ENCODE measurements around the gene RNF215. TPM values are rescaled to one million over a fixed set of nuclear protein-coding genes. Genes with fewer than 3 reads are reported as not detected.
"Not testable (repeated sequence)": the region's sequence is repeated elsewhere in the genome, so short reads cannot be mapped to it uniquely, and the experiment has no call there.

Gene RNF215
- total RNA-seq, 1 experiment from 2014 or later = 24.0 TPM

DNA sequence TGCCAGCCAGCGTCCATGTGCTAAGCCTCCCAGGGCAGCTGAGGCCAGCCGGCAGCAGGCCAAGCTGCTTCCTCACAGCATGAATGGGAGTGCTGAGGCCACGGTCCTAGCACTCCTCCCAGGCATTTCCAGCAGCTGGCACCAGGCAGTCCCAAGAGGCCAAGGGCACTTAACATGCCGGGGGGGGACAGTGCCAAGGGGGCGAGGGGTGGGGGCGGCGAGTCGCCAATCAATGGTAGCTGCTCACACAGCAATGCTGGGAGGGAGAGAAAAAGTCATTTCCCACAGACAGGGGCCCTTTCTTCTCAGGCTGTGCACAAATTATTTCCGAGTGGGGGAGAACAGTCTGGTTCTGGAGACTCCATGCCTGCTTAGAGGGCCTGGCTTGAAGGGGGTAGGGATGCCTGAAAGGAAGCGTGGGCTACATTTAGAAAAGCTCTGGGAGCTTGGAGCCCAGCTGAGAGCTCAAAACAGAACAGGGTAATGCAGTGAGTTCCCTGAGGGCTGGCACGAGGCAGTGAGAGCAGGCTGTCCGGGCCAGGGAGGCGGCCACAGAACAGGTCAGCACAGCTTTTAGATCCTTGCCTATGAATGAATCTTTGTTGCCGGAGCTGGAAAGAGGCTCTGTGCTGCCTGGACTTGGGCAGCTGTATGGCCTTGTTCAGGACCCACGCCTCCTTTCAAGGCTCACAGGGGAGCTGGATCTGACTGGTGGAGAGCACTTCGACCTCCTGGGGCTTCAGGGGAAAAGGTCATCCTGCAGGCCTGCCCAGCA is 46.1 kb downstream of the RNF215 start:
- Histone ChIP-seq H3K9me3 (ENCODE audit: insufficient read depth, low read depth) (no peaks in the 10 kb centered on the region), H3K4me3 (no peak overlapping the region), H3K4me2 (no peak overlapping the region), H3K27ac (no peak overlapping the region), H3K27me3 (ENCODE audit: insufficient read depth, low read depth) (no peaks in the 10 kb centered on the region), H3K79me2 (ENCODE audit: low read depth) (no peaks in the 10 kb centered on the region), H3K36me3 (ENCODE audit: low read depth) (peaks cover 65% of the 10 kb centered on the region), H2AFZ (no peak overlapping the region), H4K20me1 (ENCODE audit: insufficient read depth) (0 out of 2 replicates have a peak, but pooled peaks cover 9% of the 10 kb centered on the region), H3F3A (ENCODE audit: insufficient read depth, low read depth) (no peaks in the 10 kb centered on the region), H3K9me2 (ENCODE audit: insufficient read depth) (no peaks in the 10 kb centered on the region), H3K4me1 (replicated peaks; ENCODE audit: insufficient read depth) (no peaks in the 10 kb centered on the region)
- CTCF ChIA-PET = no interaction called here
- no peak for DNase-seq
- BruUV-seq (replicated peaks) = no TSS peak
- POLR2A ChIA-PET (ENCODE audit: unreplicated experiment) = no interaction called here
- intact Hi-C loops (cut with micrococcal nuclease; ENCODE audit: unreplicated experiment) = no loop called here
- no peak for TF ChIP-seq EZH2 (IDR thresholded peaks at IDR 0.05; ENCODE audit: low read depth)
- TF ChIP-seq, protein P1, sequence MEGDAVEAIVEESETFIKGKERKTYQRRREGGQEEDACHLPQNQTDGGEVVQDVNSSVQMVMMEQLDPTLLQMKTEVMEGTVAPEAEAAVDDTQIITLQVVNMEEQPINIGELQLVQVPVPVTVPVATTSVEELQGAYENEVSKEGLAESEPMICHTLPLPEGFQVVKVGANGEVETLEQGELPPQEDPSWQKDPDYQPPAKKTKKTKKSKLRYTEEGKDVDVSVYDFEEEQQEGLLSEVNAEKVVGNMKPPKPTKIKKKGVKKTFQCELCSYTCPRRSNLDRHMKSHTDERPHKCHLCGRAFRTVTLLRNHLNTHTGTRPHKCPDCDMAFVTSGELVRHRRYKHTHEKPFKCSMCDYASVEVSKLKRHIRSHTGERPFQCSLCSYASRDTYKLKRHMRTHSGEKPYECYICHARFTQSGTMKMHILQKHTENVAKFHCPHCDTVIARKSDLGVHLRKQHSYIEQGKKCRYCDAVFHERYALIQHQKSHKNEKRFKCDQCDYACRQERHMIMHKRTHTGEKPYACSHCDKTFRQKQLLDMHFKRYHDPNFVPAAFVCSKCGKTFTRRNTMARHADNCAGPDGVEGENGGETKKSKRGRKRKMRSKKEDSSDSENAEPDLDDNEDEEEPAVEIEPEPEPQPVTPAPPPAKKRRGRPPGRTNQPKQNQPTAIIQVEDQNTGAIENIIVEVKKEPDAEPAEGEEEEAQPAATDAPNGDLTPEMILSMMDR (conservative IDR thresholded peaks at IDR 0.05) = no peak

DNA sequence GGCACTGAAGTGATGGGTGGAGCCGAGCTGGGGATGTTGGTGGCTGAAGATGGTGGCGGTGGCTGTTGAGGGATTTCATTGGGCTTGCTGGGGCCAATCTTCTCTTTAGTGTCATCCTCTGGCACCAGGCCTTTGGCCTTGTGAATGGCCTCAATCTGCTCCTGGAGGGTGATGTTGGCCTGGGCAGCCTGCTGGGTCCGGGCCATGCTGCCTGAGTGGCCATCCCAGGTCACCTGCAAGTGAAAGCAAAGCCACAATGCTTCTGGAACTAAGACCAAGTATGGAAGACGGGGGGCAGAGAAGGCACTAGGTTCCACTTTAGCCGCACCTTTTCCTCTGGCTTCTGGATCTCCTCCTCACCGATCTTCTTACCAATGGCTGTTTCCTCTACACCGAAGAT is 48.4 kb downstream of the RNF215 start:
- H3K36me3 ChIP-seq (ENCODE audit: low read depth) = peaks cover 56% of the 10 kb centered on the region

DNA sequence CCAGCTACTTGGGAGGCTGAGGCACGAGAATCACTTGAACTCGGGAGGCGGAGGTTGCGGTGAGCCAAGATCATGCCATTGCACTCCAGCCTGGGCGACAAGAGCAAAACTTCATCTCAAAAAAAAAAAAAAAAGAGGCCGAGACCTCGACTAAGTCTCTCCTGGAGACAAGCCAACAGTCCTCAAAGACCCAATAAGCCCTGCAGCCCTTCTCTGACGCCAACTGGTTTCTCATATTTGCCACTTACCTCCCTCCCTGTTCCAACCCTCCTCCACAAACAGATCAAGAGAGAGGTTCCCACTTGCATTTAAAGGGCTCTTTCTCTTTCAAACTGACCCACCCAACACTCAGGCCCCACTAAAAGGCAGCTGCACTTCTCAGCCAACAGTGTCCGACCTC is 48.9 kb downstream of the RNF215 start:
- H2AFZ ChIP-seq; H3K27ac ChIP-seq; CTCF ChIA-PET; POLR2A ChIA-PET (ENCODE audit: unreplicated experiment); H3F3A ChIP-seq (ENCODE audit: insufficient read depth, low read depth); H3K4me2 ChIP-seq; DNase-seq; H3K4me1 ChIP-seq (replicated peaks; ENCODE audit: insufficient read depth); intact Hi-C loops (cut with micrococcal nuclease; ENCODE audit: unreplicated experiment); BruUV-seq (replicated peaks); H3K27me3 ChIP-seq (ENCODE audit: insufficient read depth, low read depth); H3K9me2 ChIP-seq (ENCODE audit: insufficient read depth); H3K9me3 ChIP-seq (ENCODE audit: insufficient read depth, low read depth); H4K20me1 ChIP-seq (ENCODE audit: insufficient read depth); H3K4me3 ChIP-seq; H3K79me2 ChIP-seq (ENCODE audit: low read depth): not testable (repeated sequence)
- H3K36me3 ChIP-seq (ENCODE audit: low read depth) = peaks cover 56% of the 10 kb centered on the region

More for the DNA sequence above, 48.4 kb downstream of the RNF215 start:
- ChIA-PET POLR2A (ENCODE audit: unreplicated experiment) (no interaction called here), CTCF (no interaction called here)
- no peaks in the 10 kb centered on the region for H4K20me1 ChIP-seq (ENCODE audit: insufficient read depth)
- peaks cover 3% of the 10 kb centered on the region; the same call in 1 of the 2 replicates for H3F3A ChIP-seq (ENCODE audit: insufficient read depth, low read depth)
- H2AFZ ChIP-seq = no peak overlapping the region
- no peaks in the 10 kb centered on the region for H3K79me2 ChIP-seq (ENCODE audit: low read depth)
- no TSS peak for BruUV-seq (replicated peaks)
- no peaks in the 10 kb centered on the region for H3K4me1 ChIP-seq (replicated peaks; ENCODE audit: insufficient read depth)
- H3K27me3 ChIP-seq (ENCODE audit: insufficient read depth, low read depth) = no peaks in the 10 kb centered on the region
- H3K9me3 ChIP-seq (ENCODE audit: insufficient read depth, low read depth) = no peaks in the 10 kb centered on the region
- H3K4me2 ChIP-seq = no peak overlapping the region
- intact Hi-C loops (cut with micrococcal nuclease; ENCODE audit: unreplicated experiment) = no loop called here
- no peak for TF ChIP-seq EZH2 (IDR thresholded peaks at IDR 0.05; ENCODE audit: low read depth)
- TF ChIP-seq, protein P1 (conservative IDR thresholded peaks at IDR 0.05) = no peak
- H3K9me2 ChIP-seq (ENCODE audit: insufficient read depth) = no peaks in the 10 kb centered on the region
- no peak overlapping the region for H3K4me3 ChIP-seq
- DNase-seq = no peak
- H3K27ac ChIP-seq = no peak overlapping the region

DNA sequence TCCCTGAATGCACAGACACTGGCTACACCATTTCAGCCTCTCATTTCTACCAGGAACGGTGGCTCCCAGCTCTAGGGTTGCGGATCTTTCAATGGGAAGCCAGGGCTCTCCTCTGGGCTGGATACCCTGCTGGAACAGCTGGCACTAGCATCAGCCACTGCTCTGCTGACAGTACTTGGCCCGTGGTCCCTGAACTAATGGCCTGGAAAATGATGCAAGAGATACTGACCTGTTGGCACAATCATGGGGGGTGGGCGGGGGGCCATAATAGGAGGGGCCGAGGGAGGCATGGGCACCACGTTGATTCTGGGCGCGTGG is 49.8 kb downstream of the RNF215 start:
- Histone ChIP-seq H3K79me2 (ENCODE audit: low read depth) (no peaks in the 10 kb centered on the region), H3K4me2 (no peak overlapping the region), H3K4me3 (no peak overlapping the region), H2AFZ (no peak overlapping the region), H4K20me1 (ENCODE audit: insufficient read depth) (no peaks in the 10 kb centered on the region), H3F3A (ENCODE audit: insufficient read depth, low read depth) (peaks cover 15% of the 10 kb centered on the region; the same call in 1 of the 2 replicates), H3K27ac (no peak overlapping the region), H3K9me2 (ENCODE audit: insufficient read depth) (no peaks in the 10 kb centered on the region), H3K9me3 (ENCODE audit: insufficient read depth, low read depth) (no peaks in the 10 kb centered on the region), H3K27me3 (ENCODE audit: insufficient read depth, low read depth) (no peaks in the 10 kb centered on the region), H3K4me1 (replicated peaks; ENCODE audit: insufficient read depth) (no peaks in the 10 kb centered on the region), H3K36me3 (ENCODE audit: low read depth) (peaks cover 51% of the 10 kb centered on the region)
- POLR2A ChIA-PET (ENCODE audit: unreplicated experiment) = no interaction called here
- intact Hi-C loops (cut with micrococcal nuclease; ENCODE audit: unreplicated experiment) = no loop called here
- TF ChIP-seq, protein P1 (conservative IDR thresholded peaks at IDR 0.05) = no peak
- TF ChIP-seq EZH2 (IDR thresholded peaks at IDR 0.05; ENCODE audit: low read depth) = no peak
- CTCF ChIA-PET = no interaction called here
- no peak for DNase-seq
- no TSS peak for BruUV-seq (replicated peaks)
